ENCODE results near the gene EI24.

EI24 gene

GRCh38 chr11:125618383-125618782 lies 49.1 kb downstream of the EI24 start:
- TF ChIP-seq CEBPB (IDR thresholded peaks at IDR 0.05) (no peak), EP300 (IDR thresholded peaks at IDR 0.05; ENCODE audit: borderline replicate concordance) (no peak), FOXM1 (IDR thresholded peaks at IDR 0.05; ENCODE audit: borderline replicate concordance, low read depth) (no peak), TCF12 (IDR thresholded peaks at IDR 0.05; ENCODE audit: low read depth) (no peak), TEAD4 (IDR thresholded peaks at IDR 0.05) (no peak), MAX (IDR thresholded peaks at IDR 0.05) (no peak), YY1 (IDR thresholded peaks at IDR 0.05; ENCODE audit: low read depth) (no peak)

- TF ChIP-seq ZBTB7A (IDR thresholded peaks at IDR 0.05; ENCODE audit: low read depth), result no peak
- no peak for TF ChIP-seq RAD21 (IDR thresholded peaks at IDR 0.05; ENCODE audit: low read depth)
- no peak for TF ChIP-seq CREB1 (IDR thresholded peaks at IDR 0.05; ENCODE audit: low read depth)
- no peak for TF ChIP-seq TEAD4 (IDR thresholded peaks at IDR 0.05)
- no peak for TF ChIP-seq REST (IDR thresholded peaks at IDR 0.05; ENCODE audit: low read depth)
- TF ChIP-seq TAF1 (IDR thresholded peaks at IDR 0.05; ENCODE audit: low read depth), result no peak
- TF ChIP-seq YY1 (IDR thresholded peaks at IDR 0.05; ENCODE audit: low read depth), result no peak
- TF ChIP-seq USF1 (IDR thresholded peaks at IDR 0.05), result no peak
- no peak for TF ChIP-seq TCF12 (IDR thresholded peaks at IDR 0.05; ENCODE audit: low read depth)
- no peak for TF ChIP-seq FOXM1 (IDR thresholded peaks at IDR 0.05; ENCODE audit: borderline replicate concordance, low read depth)
- TF ChIP-seq MAX (IDR thresholded peaks at IDR 0.05), result no peak
- no peak for TF ChIP-seq EP300 (IDR thresholded peaks at IDR 0.05; ENCODE audit: borderline replicate concordance)
- no peak for TF ChIP-seq CEBPB (IDR thresholded peaks at IDR 0.05)
- TF ChIP-seq NFIC (IDR thresholded peaks at IDR 0.05), result no peak
Measured at GRCh38 chr11:125621995-125622394, 52.7 kb downstream of the EI24 start.

GRCh38 chr11:125623064-125623463 lies 53.8 kb downstream of the EI24 start:
- TF ChIP-seq FOXM1 (IDR thresholded peaks at IDR 0.05; ENCODE audit: borderline replicate concordance, low read depth) (no peak), NFIC (IDR thresholded peaks at IDR 0.05) (no peak), TCF12 (IDR thresholded peaks at IDR 0.05; ENCODE audit: low read depth) (no peak), YY1 (IDR thresholded peaks at IDR 0.05; ENCODE audit: low read depth) (no peak), USF1 (IDR thresholded peaks at IDR 0.05) (no peak), CREB1 (IDR thresholded peaks at IDR 0.05; ENCODE audit: low read depth) (no peak), CEBPB (IDR thresholded peaks at IDR 0.05) (no peak), RAD21 (IDR thresholded peaks at IDR 0.05; ENCODE audit: low read depth) (no peak), MAX (IDR thresholded peaks at IDR 0.05) (no peak), TEAD4 (IDR thresholded peaks at IDR 0.05) (no peak), REST (IDR thresholded peaks at IDR 0.05; ENCODE audit: low read depth) (no peak), EGR1 (IDR thresholded peaks at IDR 0.05) (no peak)

- TF ChIP-seq FOXM1 (IDR thresholded peaks at IDR 0.05; ENCODE audit: borderline replicate concordance, low read depth) (no peak), REST (IDR thresholded peaks at IDR 0.05; ENCODE audit: low read depth) (no peak), MAX (IDR thresholded peaks at IDR 0.05) (no peak)
Measured at GRCh38 chr11:125624756-125625213, 55.5 kb downstream of the EI24 start, which contains the start of gene CHEK1. Gene CHEK1, plus strand, starts transcription at chr11:125625163. Its CDS starts 1,606 bp downstream, at chr11:125626769.

Data from Ishikawa (cell line).